ENCODE results near the gene GPC4.

DNA sequence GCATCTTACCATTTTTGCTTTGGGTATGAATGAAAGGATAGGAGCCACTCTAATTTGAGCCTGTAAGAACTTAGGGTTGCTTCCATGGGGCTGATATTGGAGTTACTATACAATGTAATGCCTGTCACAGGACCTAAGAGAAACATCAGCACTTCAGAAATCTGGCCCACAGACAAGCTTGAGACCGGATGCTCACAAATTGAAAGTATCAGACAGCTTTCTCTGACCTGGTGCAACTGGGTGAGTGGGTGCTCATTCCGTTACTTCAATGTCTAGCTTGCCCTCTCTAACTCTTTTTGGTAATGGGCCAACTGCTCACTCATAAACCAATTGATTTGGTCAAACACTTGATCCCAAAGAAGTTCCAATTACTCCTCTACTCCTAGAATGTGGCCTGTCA is 62.1 kb downstream of the GPC4 start:
- TF ChIP-seq PRDM2 (tag by site-specific recombination; IDR thresholded peaks at IDR 0.05; ENCODE audit: borderline replicate concordance) (no peak), ZNF184 (tag by site-specific recombination; IDR thresholded peaks at IDR 0.05) (no peak), ZBTB21 (tag by site-specific recombination; IDR thresholded peaks at IDR 0.05) (no peak), ZNF174 (tag by site-specific recombination; IDR thresholded peaks at IDR 0.05) (no peak), HOXA7 (CRISPR knock-in tag; IDR thresholded peaks at IDR 0.05; ENCODE audit: borderline replicate concordance) (no peak), ZBTB7A (tag by site-specific recombination; IDR thresholded peaks at IDR 0.05; ENCODE audit: low read depth) (no peak), ZNF175 (tag by site-specific recombination; IDR thresholded peaks at IDR 0.05) (no peak)
- TF ChIP-seq, protein P1, sequence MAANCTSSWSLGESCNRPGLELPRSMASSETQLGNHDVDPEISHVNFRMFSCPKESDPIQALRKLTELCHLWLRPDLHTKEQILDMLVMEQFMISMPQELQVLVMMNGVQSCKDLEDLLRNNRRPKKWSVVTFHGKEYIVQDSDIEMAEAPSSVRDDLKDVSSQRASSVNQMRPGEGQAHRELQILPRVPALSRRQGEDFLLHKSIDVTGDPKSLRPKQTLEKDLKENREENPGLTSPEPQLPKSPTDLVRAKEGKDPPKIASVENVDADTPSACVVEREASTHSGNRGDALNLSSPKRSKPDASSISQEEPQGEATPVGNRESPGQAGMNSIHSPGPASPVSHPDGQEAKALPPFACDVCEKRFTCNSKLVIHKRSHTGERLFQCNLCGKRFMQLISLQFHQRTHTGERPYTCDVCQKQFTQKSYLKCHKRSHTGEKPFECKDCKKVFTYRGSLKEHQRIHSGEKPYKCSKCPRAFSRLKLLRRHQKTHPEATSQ (tag by site-specific recombination; IDR thresholded peaks at IDR 0.05), result no peak

Measured in HEK293 (cell line).